Measurements from ENCODE around the gene ISM2.

DNA sequence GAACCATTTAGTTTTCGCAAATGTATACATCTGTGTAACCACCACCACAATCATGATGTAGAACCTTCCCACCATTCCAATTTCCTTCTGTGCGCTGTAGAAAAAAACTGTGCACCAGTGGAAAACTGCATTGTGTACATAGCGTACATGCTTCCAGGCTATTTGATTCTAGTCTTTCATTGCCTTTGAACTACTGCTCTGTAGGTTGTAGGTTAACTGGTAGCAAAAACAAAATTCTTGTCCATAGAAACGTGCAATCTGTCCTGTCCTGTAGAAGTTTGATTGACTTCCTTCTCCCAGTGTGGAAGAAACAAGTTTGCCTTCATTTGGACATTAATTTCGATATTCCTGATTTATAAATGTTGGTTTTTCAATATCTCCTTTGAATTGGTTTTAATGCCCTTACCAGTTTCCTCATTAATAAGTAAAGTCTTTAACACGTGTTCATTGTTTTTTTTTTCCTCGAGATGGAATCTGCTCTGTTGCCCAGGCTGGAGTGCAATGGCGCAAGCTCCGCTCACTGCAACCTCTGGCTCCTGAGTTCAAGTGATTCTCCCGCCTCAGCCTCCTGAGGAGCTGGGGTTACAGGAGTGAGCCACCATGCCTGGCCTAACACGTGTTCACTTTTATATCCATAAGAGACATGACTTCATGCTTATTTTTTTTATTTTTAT is 3.6 kb upstream of the ISM2 start:
- TF ChIP-seq, protein P1, sequence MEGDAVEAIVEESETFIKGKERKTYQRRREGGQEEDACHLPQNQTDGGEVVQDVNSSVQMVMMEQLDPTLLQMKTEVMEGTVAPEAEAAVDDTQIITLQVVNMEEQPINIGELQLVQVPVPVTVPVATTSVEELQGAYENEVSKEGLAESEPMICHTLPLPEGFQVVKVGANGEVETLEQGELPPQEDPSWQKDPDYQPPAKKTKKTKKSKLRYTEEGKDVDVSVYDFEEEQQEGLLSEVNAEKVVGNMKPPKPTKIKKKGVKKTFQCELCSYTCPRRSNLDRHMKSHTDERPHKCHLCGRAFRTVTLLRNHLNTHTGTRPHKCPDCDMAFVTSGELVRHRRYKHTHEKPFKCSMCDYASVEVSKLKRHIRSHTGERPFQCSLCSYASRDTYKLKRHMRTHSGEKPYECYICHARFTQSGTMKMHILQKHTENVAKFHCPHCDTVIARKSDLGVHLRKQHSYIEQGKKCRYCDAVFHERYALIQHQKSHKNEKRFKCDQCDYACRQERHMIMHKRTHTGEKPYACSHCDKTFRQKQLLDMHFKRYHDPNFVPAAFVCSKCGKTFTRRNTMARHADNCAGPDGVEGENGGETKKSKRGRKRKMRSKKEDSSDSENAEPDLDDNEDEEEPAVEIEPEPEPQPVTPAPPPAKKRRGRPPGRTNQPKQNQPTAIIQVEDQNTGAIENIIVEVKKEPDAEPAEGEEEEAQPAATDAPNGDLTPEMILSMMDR (IDR thresholded peaks at IDR 0.05), result no peak
- no peak for TF ChIP-seq POLR2A (IDR thresholded peaks at IDR 0.05)
